WTC11 (cell line): Measurements from ENCODE around the gene CTTNBP2. TPM values are rescaled to one million over a fixed set of nuclear protein-coding genes. Genes with fewer than 3 reads are reported as not detected.

Experiments
- ATAC-seq: fragments of 200-7000 bp; cut with Tn5 transposase; 2 replicates; pipeline ENCODE4 v1.10.0; 2021; ENCODE audit warnings: mild to moderate bottlenecking, moderate library complexity
- CTCF ChIA-PET: fragments of 300-600 bp; sonication (Branson Sonifier 250); formaldehyde crosslinking; loops from one replicate; lab custom pipeline; 2021; ENCODE audit warnings: antibody characterized with exemption; lab: Charles Lee
- POLR2A ChIA-PET: fragments of 350-600 bp; sonication (Branson Sonifier 250); formaldehyde crosslinking; loops from one replicate; lab custom pipeline; 2021; ENCODE audit warnings: antibody characterized with exemption; lab: Charles Lee
- DNase-seq: peaks from one replicate; pipeline ENCODE4 v3.0.0; 2021; ENCODE audit warnings: low spot score
- H3K27ac Mint-ChIP-seq: 2 replicates; pipeline ENCODE4 v1.8.0; 2021; ENCODE audit warnings: mixed read lengths
- H3K27me3 Mint-ChIP-seq: 2 replicates; pipeline ENCODE4 v1.8.0; 2021; ENCODE audit warnings: low read depth, mild to moderate bottlenecking, moderate library complexity, mixed read lengths
- H3K36me3 Mint-ChIP-seq: 2 replicates; pipeline ENCODE4 v1.8.0; 2021; ENCODE audit warnings: mixed read lengths
- H3K4me1 Mint-ChIP-seq: 2 replicates; pipeline ENCODE4 v1.8.0; 2022; ENCODE audit warnings: mixed read lengths
- H3K4me3 Mint-ChIP-seq: 2 replicates; pipeline ENCODE4 v1.8.0; 2021; ENCODE audit warnings: mild to moderate bottlenecking, moderate library complexity, mixed read lengths
- H3K9me3 Mint-ChIP-seq: 2 replicates; pipeline ENCODE4 v1.8.0; 2021; ENCODE audit warnings: mixed read lengths
- CBFB ChIP-seq: sonication (generic); formaldehyde crosslinking; IDR thresholded peaks from 2 replicates; pipeline ENCODE4 v1.8.1; 2022; ENCODE audit warnings: mild to moderate bottlenecking, low read depth, missing genetic modification reagents
- CREM ChIP-seq: sonication (generic); formaldehyde crosslinking; IDR thresholded peaks from 2 replicates; pipeline ENCODE4 v1.8.1; 2022; ENCODE audit warnings: mild to moderate bottlenecking, missing genetic modification reagents, moderate library complexity
- ESRRA ChIP-seq: sonication (generic); formaldehyde crosslinking; IDR thresholded peaks from 2 replicates; pipeline ENCODE4 v1.8.1; 2022; ENCODE audit warnings: mild to moderate bottlenecking, missing genetic modification reagents, borderline replicate concordance
- ETV6 ChIP-seq: sonication (generic); formaldehyde crosslinking; IDR thresholded peaks from 2 replicates; pipeline ENCODE4 v1.8.1; 2022; ENCODE audit warnings: mild to moderate bottlenecking, missing genetic modification reagents
- FOXP1 ChIP-seq: sonication (generic); formaldehyde crosslinking; IDR thresholded peaks from 2 replicates; pipeline ENCODE4 v1.8.0; 2022; ENCODE audit warnings: missing genetic modification reagents, mild to moderate bottlenecking, moderate library complexity, borderline replicate concordance
- GTF2I ChIP-seq: fragments of 250-450 bp; sonication (Bioruptor Pico); conservative IDR thresholded peaks from 2 replicates; pipeline ENCODE4 v1.4.0; 2021; ENCODE audit warnings: mild to moderate bottlenecking
- IRF2 ChIP-seq: sonication (generic); formaldehyde crosslinking; IDR thresholded peaks from 2 replicates; pipeline ENCODE4 v1.8.0; 2022; ENCODE audit warnings: low read depth, missing genetic modification reagents, borderline replicate concordance
- JAZF1 ChIP-seq: fragments of 250-450 bp; sonication (Bioruptor Pico); IDR thresholded peaks from 2 replicates; pipeline ENCODE4 v1.9.0; 2021; ENCODE audit warnings: moderate library complexity, mild to moderate bottlenecking, inconsistent platforms
- NR3C1 ChIP-seq: sonication (generic); formaldehyde crosslinking; conservative IDR thresholded peaks from 2 replicates; pipeline ENCODE4 v1.8.1; 2023; ENCODE audit warnings: low read depth, mild to moderate bottlenecking, missing genetic modification reagents
- TP53 ChIP-seq: sonication (generic); formaldehyde crosslinking; IDR thresholded peaks from 2 replicates; pipeline ENCODE4 v1.8.1; 2023; ENCODE audit warnings: mild to moderate bottlenecking, missing genetic modification reagents
- ZNF263 ChIP-seq: sonication (generic); formaldehyde crosslinking; IDR thresholded peaks from 2 replicates; pipeline ENCODE4 v1.8.1; 2022; ENCODE audit warnings: low read depth, mild to moderate bottlenecking, moderate library complexity, missing genetic modification reagents
- ZNF423 ChIP-seq: fragments of 250-450 bp; sonication (Bioruptor Pico); IDR thresholded peaks from 2 replicates; pipeline ENCODE4 v2.1.2; 2022; ENCODE audit warnings: mild to moderate bottlenecking, moderate library complexity
- ZNF671 ChIP-seq: fragments of 250-450 bp; sonication (Bioruptor Pico); IDR thresholded peaks from 2 replicates; pipeline ENCODE4 v1.8.0; 2021; ENCODE audit warnings: mild to moderate bottlenecking
- total RNA-seq: library from RNA; stranded (reverse); gene quantifications from 3 replicates; pipeline ENCODE4 v1.2.3, GENCODE V29; 2021
- TF ChIP-seq, protein P1 (sequence below): fragments of 250-450 bp; sonication (Bioruptor Pico); IDR thresholded peaks from 2 replicates; pipeline ENCODE4 v1.9.0; 2021; ENCODE audit warnings: mild to moderate bottlenecking, borderline replicate concordance
- TF ChIP-seq, protein P2 (sequence below): sonication (generic); formaldehyde crosslinking; IDR thresholded peaks from 2 replicates; pipeline ENCODE4 v1.8.1; 2023; ENCODE audit warnings: mild to moderate bottlenecking, moderate library complexity, missing genetic modification reagents
- TF ChIP-seq, protein P3 (sequence below): sonication (generic); formaldehyde crosslinking; IDR thresholded peaks from 2 replicates; pipeline ENCODE4 v1.8.1; 2022; ENCODE audit warnings: mild to moderate bottlenecking, missing genetic modification reagents, moderate library complexity, borderline replicate concordance
- TF ChIP-seq, protein P4 (sequence below): sonication (generic); formaldehyde crosslinking; IDR thresholded peaks from 2 replicates; pipeline ENCODE4 v1.8.0; 2022; ENCODE audit warnings: mild to moderate bottlenecking, missing genetic modification reagents
- TF ChIP-seq, protein P5 (sequence below): sonication (generic); formaldehyde crosslinking; IDR thresholded peaks from 2 replicates; pipeline ENCODE4 v1.8.0; 2023; ENCODE audit warnings: missing genetic modification reagents, mild to moderate bottlenecking, borderline replicate concordance
- TF ChIP-seq, protein P6 (sequence below): sonication (generic); formaldehyde crosslinking; IDR thresholded peaks from 2 replicates; pipeline ENCODE4 v1.8.1; 2023; ENCODE audit warnings: mild to moderate bottlenecking, missing genetic modification reagents

Gene CTTNBP2
- total RNA-seq, 1 experiment from 2014 or later: 22.1 TPM

DNA sequence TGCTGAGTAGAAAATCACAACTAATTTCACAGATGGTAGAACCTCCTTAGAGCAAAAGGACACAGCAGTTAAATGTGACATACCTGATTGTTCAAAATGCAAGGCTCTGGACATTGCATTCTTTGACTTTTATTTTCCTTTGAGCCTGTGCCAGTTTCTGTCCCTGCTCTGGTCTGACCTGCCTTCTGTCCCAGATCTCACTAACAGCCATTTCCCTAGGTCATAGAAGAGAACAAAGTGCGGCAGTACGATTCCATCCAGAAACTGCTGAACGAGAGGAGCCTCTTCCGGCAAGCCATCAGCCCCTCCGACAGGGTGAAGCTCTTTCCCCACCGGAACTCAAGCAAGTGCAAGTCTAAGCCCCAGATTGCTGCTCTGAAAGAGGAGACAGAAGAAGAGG is 206.6 kb downstream of the CTTNBP2 start:
- ChIA-PET CTCF (interaction anchor here (1.2 kb wide), 1 partner anchor 487 kb away, joined by 3 read pairs; no protein-coding TSS in a partner anchor), POLR2A (no interaction called here)
- H3K9me3 Mint-ChIP-seq: peaks cover 5% of the 10 kb centered on the region
- TF ChIP-seq ESRRA (CRISPR knock-in tag): no peak
- TF ChIP-seq IRF2 (CRISPR knock-in tag): no peak
- TF ChIP-seq FOXP1 (CRISPR knock-in tag): no peak
- TF ChIP-seq CBFB (CRISPR knock-in tag): no peak
- no peak for TF ChIP-seq ZNF671 (CRISPR knock-in tag)
- TF ChIP-seq ZNF423 (CRISPR knock-in tag): no peak
- no peak for TF ChIP-seq GTF2I (CRISPR knock-in tag)
- TF ChIP-seq, protein P1, sequence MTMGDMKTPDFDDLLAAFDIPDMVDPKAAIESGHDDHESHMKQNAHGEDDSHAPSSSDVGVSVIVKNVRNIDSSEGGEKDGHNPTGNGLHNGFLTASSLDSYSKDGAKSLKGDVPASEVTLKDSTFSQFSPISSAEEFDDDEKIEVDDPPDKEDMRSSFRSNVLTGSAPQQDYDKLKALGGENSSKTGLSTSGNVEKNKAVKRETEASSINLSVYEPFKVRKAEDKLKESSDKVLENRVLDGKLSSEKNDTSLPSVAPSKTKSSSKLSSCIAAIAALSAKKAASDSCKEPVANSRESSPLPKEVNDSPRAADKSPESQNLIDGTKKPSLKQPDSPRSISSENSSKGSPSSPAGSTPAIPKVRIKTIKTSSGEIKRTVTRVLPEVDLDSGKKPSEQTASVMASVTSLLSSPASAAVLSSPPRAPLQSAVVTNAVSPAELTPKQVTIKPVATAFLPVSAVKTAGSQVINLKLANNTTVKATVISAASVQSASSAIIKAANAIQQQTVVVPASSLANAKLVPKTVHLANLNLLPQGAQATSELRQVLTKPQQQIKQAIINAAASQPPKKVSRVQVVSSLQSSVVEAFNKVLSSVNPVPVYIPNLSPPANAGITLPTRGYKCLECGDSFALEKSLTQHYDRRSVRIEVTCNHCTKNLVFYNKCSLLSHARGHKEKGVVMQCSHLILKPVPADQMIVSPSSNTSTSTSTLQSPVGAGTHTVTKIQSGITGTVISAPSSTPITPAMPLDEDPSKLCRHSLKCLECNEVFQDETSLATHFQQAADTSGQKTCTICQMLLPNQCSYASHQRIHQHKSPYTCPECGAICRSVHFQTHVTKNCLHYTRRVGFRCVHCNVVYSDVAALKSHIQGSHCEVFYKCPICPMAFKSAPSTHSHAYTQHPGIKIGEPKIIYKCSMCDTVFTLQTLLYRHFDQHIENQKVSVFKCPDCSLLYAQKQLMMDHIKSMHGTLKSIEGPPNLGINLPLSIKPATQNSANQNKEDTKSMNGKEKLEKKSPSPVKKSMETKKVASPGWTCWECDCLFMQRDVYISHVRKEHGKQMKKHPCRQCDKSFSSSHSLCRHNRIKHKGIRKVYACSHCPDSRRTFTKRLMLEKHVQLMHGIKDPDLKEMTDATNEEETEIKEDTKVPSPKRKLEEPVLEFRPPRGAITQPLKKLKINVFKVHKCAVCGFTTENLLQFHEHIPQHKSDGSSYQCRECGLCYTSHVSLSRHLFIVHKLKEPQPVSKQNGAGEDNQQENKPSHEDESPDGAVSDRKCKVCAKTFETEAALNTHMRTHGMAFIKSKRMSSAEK (CRISPR knock-in tag): no peak
- TF ChIP-seq TP53 (CRISPR knock-in tag): no peak
- TF ChIP-seq, protein P2, sequence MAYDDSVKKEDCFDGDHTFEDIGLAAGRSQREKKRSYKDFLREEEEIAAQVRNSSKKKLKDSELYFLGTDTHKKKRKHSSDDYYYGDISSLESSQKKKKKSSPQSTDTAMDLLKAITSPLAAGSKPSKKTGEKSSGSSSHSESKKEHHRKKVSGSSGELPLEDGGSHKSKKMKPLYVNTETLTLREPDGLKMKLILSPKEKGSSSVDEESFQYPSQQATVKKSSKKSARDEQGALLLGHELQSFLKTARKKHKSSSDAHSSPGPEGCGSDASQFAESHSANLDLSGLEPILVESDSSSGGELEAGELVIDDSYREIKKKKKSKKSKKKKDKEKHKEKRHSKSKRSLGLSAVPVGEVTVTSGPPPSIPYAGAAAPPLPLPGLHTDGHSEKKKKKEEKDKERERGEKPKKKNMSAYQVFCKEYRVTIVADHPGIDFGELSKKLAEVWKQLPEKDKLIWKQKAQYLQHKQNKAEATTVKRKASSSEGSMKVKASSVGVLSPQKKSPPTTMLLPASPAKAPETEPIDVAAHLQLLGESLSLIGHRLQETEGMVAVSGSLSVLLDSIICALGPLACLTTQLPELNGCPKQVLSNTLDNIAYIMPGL (CRISPR knock-in tag): no peak
- no peak for TF ChIP-seq ZNF263 (CRISPR knock-in tag)
- TF ChIP-seq, protein P3, sequence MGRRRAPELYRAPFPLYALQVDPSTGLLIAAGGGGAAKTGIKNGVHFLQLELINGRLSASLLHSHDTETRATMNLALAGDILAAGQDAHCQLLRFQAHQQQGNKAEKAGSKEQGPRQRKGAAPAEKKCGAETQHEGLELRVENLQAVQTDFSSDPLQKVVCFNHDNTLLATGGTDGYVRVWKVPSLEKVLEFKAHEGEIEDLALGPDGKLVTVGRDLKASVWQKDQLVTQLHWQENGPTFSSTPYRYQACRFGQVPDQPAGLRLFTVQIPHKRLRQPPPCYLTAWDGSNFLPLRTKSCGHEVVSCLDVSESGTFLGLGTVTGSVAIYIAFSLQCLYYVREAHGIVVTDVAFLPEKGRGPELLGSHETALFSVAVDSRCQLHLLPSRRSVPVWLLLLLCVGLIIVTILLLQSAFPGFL (CRISPR knock-in tag): no peak
- no peak for TF ChIP-seq ETV6 (CRISPR knock-in tag)
- H3K4me1 Mint-ChIP-seq: peaks cover 17% of the 10 kb centered on the region
- no peak for ATAC-seq
- H3K27ac Mint-ChIP-seq: no peak overlapping the region
- no peaks in the 10 kb centered on the region for H3K27me3 Mint-ChIP-seq
- no peak overlapping the region for H3K4me3 Mint-ChIP-seq
- DNase-seq: no peak
- H3K36me3 Mint-ChIP-seq: no peaks in the 10 kb centered on the region

DNA sequence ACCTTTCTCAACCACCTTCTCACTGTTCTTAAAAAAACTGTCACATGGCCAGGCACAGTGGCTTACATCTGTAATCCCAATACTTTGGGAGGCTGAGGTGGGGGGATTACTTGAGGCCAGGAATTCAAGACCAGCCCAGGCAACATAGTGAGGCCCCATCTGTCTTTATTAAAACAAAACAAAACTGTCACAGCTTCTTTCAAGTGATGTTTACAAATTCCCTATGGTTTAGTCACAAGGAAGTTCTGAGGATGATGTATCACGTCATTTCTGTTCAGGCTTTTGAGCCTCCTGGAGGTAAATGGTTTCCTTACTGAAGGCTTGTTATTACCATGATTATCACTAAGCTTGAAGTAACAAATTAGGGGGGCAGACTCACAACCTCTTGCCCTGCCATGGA is 207.2 kb downstream of the CTTNBP2 start:
- CTCF ChIA-PET: interaction anchor here (1.2 kb wide), 1 partner anchor 488 kb away, joined by 3 read pairs; no protein-coding TSS in a partner anchor
- no peaks in the 10 kb centered on the region for H3K36me3 Mint-ChIP-seq
- H3K27me3 Mint-ChIP-seq: no peaks in the 10 kb centered on the region
- peaks cover 11% of the 10 kb centered on the region for H3K4me1 Mint-ChIP-seq
- no peak overlapping the region for H3K4me3 Mint-ChIP-seq
- H3K9me3 Mint-ChIP-seq: peaks cover 5% of the 10 kb centered on the region
- ATAC-seq (no peak), DNase-seq (no peak)
- H3K27ac Mint-ChIP-seq: no peak overlapping the region
- POLR2A ChIA-PET: no interaction called here
- TF ChIP-seq GTF2I (CRISPR knock-in tag) (no peak), CREM (CRISPR knock-in tag) (no peak), JAZF1 (CRISPR knock-in tag) (no peak), NR3C1 (CRISPR knock-in tag) (no peak)
- TF ChIP-seq, protein P4, sequence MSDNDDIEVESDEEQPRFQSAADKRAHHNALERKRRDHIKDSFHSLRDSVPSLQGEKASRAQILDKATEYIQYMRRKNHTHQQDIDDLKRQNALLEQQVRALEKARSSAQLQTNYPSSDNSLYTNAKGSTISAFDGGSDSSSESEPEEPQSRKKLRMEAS (CRISPR knock-in tag): no peak
- TF ChIP-seq, protein P5, sequence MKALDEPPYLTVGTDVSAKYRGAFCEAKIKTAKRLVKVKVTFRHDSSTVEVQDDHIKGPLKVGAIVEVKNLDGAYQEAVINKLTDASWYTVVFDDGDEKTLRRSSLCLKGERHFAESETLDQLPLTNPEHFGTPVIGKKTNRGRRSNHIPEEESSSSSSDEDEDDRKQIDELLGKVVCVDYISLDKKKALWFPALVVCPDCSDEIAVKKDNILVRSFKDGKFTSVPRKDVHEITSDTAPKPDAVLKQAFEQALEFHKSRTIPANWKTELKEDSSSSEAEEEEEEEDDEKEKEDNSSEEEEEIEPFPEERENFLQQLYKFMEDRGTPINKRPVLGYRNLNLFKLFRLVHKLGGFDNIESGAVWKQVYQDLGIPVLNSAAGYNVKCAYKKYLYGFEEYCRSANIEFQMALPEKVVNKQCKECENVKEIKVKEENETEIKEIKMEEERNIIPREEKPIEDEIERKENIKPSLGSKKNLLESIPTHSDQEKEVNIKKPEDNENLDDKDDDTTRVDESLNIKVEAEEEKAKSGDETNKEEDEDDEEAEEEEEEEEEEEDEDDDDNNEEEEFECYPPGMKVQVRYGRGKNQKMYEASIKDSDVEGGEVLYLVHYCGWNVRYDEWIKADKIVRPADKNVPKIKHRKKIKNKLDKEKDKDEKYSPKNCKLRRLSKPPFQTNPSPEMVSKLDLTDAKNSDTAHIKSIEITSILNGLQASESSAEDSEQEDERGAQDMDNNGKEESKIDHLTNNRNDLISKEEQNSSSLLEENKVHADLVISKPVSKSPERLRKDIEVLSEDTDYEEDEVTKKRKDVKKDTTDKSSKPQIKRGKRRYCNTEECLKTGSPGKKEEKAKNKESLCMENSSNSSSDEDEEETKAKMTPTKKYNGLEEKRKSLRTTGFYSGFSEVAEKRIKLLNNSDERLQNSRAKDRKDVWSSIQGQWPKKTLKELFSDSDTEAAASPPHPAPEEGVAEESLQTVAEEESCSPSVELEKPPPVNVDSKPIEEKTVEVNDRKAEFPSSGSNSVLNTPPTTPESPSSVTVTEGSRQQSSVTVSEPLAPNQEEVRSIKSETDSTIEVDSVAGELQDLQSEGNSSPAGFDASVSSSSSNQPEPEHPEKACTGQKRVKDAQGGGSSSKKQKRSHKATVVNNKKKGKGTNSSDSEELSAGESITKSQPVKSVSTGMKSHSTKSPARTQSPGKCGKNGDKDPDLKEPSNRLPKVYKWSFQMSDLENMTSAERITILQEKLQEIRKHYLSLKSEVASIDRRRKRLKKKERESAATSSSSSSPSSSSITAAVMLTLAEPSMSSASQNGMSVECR (CRISPR knock-in tag): no peak
- TF ChIP-seq, protein P6, sequence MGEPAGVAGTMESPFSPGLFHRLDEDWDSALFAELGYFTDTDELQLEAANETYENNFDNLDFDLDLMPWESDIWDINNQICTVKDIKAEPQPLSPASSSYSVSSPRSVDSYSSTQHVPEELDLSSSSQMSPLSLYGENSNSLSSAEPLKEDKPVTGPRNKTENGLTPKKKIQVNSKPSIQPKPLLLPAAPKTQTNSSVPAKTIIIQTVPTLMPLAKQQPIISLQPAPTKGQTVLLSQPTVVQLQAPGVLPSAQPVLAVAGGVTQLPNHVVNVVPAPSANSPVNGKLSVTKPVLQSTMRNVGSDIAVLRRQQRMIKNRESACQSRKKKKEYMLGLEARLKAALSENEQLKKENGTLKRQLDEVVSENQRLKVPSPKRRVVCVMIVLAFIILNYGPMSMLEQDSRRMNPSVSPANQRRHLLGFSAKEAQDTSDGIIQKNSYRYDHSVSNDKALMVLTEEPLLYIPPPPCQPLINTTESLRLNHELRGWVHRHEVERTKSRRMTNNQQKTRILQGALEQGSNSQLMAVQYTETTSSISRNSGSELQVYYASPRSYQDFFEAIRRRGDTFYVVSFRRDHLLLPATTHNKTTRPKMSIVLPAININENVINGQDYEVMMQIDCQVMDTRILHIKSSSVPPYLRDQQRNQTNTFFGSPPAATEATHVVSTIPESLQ (CRISPR knock-in tag): no peak
- TF ChIP-seq, protein P2 (CRISPR knock-in tag): no peak
